Measurements from ENCODE around the gene MEAK7.

GRCh38 chr16:84548508-84548907 is 44.0 kb upstream of the MEAK7 start:
- TF ChIP-seq ZBTB7A (IDR thresholded peaks at IDR 0.05; ENCODE audit: low read depth) (no peak), TEAD4 (IDR thresholded peaks at IDR 0.05) (no peak)

Measured in Ishikawa (cell line).